ENCODE data around the gene RIPK4.

Gene RIPK4

DNA sequence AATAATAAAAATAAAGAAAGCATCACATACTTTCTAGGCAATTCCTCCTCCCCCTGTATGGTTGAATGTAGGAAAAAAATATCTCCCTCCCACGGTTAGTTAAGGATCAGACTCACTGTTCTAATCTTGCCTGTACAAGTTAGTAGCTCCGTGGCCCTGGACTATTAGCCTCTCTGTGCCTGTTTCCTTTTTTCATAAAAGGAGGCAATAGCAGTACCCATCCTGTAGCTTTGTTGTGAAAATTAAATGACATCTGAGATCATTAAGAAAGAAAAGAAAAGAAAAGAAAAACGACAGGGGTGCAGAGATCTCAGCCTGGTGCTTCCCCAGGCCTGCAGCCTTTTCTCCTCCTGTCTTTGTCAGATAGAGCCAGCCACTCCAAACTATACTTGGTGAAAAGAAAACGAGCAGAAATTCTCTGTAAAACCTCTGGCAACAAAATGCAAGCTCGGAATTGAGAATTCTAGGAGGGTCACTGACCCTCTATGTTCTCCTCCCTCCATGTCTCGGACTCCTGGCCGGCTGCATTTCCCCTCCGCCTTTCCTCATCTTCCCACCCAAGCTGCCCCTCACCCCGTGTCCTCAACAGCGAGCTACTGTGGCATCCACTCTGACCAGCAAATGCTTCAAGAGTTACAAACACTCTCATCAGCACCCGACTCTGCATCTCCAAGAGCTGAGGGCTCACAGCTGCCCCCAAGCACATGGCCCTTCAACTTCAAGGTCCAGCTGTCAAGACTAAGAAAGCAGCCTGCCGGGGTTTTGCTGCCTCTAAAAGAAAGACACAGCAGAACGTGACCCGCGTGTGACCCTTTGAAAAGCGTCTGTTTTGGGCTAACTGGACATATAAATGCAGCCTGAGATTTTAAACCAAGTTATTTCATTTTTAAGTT is 13.6 kb downstream of the RIPK4 start:
- DNase-seq (ENCODE audit: low spot score) = no peak

DNA sequence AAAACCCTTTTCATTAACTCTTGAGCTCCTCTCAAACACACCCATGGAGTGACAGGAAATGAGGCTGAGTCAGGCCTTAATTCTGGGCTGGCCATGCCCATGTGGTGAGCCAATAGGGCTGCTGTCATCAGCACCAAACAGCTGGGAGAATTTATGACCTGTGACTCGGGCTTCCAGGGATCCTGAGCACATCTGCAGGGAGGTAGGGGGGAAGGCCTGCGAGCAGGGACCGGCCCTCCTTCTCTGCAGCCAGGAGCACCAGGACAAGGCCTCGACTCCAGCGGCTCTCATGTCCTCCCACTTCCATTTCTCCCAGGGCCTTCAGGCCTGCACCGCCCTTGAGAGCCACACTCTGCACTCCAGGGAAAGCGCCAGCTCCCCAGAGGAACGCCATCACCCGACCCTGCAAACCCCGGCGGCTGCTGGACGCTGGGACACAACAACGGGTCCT is 14.6 kb downstream of the RIPK4 start:
- DNase-seq (ENCODE audit: low spot score) = no peak

DNA sequence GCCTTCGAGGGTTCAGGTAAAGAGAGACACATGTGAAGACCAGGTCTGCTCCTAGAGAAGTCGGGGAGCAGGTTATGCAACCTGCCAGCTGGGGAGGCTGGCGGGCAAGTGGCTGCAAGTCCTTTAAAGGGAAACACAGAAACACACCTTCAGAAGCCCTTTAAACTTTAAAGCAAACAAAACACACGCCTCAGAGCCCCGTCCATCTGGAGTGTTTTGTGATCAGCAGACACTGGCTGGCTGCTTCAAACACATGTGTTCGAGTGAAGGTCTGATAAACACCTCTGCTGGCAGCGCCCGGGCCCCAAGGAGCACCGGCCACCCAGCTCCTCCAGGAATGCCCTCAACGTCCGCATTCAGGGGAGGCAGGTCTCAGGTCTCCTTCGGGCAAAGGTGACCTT is 15.2 kb downstream of the RIPK4 start:
- no peak for DNase-seq (ENCODE audit: low spot score)

DNA sequence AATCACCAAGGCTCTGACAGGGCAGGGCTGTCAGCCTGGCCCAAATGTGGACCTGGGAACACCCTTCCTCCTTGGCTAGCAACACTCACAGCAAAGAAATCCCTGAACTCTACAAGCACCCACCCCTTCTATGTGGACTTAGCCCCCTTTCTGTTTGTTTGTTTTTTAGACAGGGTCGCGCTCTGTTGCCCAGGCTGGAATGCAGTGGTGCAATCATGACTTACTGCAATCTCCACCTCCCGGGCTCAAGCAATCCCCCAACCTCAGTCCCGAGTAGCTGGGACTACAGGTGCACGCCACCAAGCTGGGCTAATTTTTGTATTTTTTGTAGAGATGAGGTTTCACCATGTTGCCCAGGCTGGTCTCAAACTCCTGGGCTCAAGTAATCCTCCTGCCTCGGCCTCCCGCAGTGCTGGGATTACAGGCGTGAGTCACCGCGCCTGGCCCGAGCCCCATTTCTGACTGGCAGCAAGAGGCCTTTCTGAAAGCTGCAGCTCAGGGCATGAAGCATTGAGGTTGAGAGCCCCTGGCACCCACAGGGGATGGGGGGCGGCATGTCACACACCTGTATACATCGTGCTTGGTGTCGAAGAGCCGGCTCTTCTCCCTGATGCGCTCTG is 16.2 kb downstream of the RIPK4 start:
- DNase-seq (ENCODE audit: low spot score) = no peak

DNA sequence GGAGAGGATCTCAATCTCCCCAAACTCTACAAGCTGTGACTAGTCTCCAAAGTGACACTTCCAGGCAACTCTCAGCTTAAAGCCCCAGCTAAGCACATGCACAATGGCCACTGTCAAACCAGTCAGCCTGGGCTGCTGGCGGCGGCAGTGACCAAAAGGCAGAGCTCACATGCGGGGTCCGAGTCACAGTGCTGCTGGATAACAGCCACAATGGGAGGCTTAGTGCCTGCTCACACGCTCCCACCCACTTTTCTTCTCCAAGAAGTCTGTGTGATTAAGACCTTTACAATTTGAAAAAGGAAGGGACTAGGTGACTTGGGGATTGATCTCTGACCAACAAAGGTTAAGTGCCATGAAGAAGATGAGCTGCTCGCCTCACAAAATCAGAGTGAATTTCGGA is 16.8 kb downstream of the RIPK4 start:
- no peak for DNase-seq (ENCODE audit: low spot score)

DNA sequence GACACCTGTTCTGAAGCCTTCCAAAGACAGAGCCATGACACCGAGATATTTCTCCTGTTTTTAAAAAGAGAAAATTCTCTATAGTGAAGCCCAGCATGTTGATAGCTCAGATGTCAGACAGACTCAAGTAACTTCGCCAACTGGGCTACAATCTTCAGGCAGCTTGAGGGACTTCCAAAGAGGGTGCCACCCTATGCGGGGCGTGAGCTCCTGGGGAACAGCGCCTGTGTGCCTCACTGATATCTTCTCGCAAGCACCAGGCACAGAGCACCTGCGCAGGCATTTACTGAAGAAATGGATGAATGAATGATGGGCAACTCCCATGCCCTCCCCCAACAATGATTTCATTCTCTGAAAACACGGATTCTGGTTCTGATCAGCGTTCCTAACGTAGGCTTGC is 17.6 kb downstream of the RIPK4 start:
- DNase-seq (ENCODE audit: low spot score) = no peak

DNA sequence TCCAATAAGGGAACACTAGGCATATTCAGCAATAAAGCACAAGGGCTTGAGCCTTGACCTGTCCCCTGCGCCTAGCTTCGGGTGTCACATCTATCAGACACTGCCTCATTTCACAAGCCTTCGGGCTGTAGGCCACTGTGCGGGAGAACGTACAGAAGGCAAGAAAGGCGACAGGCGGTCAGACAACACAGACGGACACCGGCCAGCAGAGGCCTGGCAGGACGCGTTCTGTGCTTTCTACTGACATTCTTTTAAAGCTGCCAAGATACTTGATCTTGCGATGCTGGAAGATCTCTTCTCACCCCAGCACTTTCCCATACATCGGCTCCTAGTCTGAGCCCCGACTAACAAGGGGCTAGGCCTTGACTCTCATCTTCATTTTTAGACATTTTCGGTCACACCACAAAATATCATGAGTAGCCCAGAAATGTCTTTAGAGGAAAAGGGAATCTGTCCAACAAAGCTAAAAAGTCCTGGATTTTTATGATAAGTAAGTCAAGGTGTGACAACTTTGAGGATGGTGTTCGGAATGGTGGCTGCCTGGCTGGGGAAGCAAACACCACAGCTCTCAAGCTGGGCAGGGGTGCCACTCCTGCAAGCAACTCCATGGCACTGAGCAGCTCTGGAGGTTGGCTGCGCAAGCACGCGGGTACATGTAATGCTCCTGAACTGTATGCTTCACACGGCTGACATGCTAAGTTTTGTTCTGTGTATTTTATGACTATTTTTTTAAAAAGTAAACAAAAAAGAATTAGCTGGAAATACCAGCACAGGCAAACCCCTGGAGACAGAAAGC is 18.7 kb downstream of the RIPK4 start:
- DNase-seq (ENCODE audit: low spot score) = no peak

DNA sequence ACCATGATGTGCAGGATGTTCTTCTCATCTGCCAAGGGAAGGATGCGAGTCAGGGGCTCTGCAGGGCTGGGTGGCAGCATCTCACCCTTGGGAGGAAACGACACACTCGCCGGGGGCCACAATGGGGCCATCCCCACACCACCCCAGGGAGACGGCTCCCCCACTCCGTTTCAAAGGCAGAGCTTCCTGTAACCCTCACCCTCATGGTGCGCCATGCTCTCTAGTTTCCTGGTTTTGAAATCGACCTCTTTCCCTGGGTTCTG is 20.2 kb downstream of the RIPK4 start:
- DNase-seq (ENCODE audit: low spot score) = no peak

DNA sequence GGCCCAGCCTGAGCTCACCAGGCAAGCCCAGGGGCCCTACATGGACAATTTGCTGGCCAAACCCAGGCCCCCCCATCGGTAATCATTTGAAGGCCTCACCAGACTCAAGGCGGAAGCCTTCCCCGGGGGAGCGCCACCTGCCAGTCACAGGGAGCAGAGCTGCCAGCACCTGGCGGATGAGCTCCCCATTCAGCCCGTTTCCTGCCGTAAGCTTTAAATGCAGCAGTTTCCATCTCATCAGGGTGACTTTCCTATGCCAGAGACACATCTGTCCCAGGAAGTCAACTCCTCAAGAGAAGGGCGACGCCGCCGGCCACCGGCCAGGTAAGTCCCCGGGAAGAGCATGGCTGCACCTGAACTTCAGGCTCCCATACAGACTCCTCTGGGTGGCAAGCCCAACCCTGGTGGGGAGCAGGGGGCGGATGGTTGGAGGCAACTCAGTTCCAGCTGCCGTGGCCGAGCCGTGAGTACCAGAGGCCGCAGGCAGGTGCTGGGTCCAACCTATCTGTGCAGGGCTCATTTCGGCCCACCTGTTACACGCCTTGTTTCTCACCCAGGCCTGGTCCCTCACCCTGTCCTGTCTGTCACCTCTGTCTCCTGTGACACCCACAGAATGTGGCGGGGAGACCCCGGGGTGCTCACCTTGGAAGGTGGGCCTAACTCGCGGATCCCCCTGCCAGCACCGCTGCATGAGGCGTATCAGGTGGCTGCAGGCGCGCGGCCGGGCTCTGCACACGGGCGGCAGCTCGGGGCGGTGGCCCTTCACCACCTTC is 20.7 kb downstream of the RIPK4 start:
- no peak for DNase-seq (ENCODE audit: low spot score)

DNA sequence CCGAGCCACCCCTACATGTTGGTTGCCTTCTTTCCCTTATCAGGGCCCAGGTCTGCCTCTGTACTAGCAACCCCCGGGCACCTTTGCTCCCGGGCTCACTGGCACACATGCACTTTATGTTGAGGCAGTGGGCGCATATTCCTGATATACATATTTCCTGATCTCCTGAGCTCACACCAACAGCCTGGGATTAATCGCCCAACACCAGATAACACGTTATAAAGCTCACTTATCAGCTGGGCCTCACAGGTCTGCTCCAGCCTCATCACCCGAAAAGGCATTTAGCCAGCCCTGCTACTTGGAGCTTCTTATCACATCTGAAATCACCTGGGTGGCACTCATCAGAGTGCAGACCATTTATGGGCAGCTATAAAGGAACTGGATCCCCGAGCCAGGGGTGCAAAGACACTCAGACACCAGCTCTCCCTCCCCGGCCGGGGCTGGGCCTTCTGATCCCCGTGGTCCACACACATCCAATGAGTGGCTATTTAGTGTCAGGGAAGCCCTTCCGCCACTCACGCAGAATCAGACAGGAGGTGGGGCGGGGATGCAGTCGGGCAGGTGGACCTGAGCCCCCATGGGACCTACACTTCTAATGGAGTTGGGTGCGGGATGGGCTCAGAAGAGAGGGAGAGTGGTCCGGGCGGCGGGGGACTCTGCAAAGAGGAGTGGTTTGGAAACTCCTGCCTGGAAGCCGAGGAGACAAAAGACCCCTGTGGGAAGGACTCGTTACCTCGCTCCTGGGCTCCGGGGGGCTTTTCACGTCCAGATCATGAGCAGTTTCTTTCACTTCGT is 21.6 kb downstream of the RIPK4 start:
- DNase-seq (ENCODE audit: low spot score) = no peak

DNA sequence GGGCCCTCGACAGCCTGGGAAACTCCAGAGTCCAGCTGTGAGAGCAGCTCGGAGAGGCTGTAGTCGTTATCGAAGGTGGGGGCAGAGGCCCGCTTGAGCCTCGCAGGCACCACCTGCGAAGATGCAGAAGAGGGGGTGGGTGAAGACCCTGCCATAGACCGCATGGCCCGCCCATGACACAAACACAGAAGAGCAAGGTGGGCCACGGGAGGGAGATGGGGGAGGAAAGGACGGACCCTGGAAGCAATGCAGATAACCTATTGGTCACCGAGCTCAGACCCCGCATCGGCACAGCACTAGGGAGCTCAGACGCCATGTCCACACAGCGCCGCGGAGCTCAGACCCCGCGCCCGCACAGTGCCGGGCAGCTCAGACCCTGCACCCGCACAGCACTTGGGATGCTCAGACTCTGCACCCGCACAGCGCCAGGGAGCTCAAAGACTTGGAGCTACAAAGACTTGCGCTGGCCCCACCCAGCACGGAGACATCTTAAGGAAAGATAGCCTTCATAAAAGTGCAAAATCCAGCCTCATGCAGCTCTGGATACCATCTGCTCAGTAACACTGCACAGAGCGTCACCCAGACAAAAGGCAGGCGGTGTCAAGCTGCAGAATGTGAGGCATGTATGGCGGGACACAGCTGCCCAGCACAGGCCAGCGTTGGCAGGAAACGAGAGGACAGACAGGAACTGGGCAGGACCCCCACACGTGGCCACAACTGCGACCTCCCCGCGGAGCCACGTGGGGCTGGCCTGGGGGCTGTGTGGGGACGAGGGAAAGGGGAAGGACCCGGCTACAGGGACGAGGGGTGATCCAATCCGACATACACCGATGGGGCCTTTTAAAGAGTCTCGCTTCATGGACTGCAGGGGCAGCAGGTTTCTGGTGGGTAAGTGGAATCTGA is 22.6 kb downstream of the RIPK4 start:
- DNase-seq (ENCODE audit: low spot score) = no peak

DNA sequence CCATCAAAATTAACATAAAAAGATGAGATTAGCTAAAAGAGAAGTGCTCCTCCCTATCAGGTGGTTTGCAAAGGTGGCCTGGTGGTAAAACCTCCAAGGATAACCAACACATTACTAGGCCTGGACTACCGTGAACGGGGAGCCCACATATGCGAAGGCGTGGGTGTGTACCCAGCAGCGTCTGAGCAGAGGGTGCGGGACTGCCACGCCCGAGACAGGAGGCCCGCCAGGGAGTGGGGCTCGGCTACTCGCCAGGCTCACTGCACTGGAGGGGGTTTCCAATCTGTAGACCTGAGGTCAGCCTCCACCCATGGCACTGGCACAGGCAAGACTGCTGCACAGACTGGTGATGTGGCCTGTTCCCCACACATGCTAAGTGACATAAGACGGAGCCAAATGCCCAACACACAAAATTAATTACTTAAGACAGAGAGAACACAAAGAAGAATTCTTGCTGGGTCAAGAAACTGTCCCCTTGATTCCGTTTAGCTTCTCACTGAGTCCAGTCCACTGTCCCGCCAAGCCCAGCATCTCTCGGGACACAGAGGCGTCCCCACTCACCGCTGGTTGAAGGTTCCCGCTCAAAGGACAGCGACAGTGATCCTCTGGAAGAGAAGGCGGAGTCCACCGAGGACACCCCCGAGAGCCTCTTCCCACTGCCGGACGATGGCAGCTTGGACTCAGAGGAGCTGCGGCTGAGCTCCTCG is 23.4 kb downstream of the RIPK4 start:
- no peak for DNase-seq (ENCODE audit: low spot score)

DNA sequence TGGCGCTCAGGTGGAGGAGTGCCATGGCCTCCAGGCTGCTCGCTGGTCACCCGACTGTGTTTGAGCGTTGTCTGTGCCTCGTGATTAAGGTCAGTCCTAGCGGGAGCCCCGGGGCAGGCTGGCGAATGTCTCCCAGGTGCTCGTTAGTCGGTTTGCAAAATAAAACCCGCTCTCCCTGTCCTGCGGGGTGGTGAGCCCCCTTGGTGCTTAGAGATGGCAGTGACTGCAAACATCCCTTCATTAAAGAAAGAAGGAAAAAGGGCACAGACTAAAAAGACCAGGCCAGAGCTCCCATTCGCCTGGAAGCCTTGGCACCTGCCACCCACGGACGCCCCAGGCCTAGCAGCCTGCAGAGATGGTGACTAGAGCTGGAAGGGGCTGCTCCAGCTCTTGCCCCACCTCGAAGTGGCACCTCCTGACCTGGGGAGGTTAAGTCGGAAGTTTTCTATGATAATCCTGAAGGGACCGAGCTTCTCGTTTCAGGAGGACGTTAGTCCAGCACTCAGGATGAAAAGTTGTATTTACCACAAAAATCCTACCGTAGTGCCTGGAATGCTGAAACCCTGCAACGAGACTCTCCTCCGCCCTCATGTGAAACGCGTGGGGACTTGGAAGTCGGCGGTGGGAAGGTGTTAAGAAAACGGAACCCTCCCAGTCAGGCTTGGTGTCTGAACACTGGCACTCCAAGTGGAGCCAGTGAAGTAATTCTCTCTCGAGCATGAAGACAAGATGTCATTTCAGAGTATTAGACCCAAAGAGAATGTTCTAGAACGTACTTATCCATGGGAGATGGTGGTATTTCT is 24.6 kb downstream of the RIPK4 start:
- DNase-seq (ENCODE audit: low spot score) = no peak

DNA sequence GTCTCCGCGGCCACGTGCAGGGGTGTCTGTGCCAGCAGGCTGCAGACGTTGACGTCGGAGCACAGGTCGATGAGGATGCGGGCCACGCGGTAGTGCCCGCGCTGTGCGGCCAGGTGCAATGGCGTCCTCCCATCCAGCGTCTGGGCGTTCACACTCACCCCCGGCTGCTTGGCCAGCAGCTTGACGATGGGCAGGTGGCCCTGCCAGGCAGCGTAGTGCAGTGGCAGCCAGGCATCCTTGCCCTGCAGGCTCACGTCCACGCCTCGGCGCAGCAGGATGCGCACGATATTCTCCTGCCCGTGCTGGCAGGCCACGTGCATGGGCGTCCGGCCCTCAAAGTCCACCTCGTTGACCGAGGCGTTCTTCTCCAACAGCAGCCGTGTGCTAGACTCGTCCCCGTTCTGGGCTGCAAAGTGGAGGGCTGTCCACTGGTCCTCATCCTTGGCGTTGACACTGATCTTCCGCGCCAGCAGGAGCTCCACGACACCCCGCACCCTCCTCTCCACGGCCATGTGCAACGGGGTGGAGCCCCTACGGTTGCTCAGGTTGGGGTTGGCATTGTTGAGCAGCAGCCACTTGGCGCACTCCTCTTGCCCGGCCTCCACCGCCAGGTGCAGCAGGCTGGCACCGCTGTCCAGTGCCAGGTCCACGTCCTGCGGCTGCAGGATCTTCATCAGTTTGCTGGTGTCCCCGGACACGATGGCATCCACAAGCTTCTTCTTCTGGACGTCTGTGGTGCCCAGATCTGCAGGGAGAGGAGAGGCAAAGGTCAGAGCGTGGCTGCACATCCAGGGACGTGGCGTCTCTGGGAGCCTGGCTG is 25.4 kb downstream of the RIPK4 start:
- no peak for DNase-seq (ENCODE audit: low spot score)

DNA sequence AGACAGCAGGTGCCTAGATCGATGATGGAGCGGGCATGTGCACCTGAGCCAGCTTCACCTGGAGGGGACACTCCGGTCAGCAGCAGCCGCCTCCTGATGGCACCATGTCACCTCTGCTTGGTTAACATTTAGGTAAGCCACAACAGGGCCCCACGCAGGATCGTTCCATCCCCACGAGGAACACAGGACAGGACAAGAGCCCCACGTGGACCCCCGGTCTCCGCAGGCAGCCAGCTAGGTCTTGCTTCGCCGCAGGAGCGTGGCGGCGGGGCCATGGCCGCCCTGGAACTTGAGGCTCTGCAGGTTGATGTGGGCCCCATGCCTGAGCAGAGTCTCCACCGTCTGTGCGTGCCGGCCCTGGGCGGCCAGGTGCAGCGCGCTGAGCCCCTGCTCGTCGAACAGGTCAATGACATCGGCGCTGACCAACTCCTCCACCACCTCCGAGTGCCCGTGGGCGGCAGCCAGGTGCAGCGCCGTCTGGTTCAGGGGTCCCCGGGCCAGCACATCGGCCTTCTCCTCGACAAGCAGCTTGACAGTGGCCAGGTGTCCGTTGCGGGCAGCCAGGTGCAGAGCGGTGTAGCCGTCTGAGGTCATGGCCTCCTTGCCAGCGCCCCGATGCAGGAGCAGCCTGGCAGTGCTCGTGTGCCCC is 26.1 kb downstream of the RIPK4 start:
- DNase-seq (ENCODE audit: low spot score) = no peak

DNA sequence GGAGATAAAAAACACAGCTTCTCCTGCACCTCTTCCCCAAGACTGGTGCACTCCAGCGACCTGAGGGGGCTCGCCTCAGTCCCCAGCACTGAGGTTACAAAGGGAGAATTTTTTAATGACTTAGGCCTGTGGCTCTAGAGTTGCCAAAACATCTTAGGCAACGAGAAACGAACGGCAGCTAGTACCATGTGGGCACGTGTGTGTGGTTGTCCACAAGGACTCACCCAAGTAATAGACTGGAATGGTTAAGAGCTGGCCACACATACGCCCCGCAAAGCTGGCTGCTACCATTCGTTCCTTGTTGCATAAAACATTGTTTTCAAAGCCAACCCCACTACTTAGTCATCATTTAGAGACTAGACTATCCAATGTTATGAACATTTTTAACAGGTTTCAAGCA is 26.9 kb downstream of the RIPK4 start:
- no peak for DNase-seq (ENCODE audit: low spot score)

DNA sequence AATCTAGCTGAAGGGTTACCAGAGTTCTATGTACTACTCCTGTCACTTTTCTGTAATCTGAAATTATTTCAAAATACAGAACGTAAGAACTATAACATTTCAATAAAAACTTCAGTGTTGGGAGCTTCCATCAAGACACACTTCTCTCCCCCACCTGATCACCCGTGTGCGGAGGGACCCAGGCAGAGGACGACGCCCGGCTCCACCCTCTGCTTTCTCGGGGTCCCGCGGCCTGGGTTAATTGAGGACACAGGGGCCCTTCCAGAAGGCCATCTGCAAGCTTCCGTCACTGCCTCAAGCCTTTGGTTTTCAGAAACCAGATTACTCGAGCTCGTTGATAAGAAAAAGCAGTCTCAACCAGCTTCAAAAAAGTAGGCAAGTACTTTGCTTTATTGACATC is 27.8 kb downstream of the RIPK4 start:
- DNase-seq (ENCODE audit: low spot score) = no peak

Data from cerebellar cortex (tissue), 1 donor.